ENCODE measurements around the gene SSTR5. TPM values are rescaled to one million over a fixed set of nuclear protein-coding genes. Genes with fewer than 3 reads are reported as not detected.

Gene SSTR5
- total and polyA plus RNA-seq, 2 donors (not counting 1 experiment from before 2014, with no cell fraction given) = not detected

DNA sequence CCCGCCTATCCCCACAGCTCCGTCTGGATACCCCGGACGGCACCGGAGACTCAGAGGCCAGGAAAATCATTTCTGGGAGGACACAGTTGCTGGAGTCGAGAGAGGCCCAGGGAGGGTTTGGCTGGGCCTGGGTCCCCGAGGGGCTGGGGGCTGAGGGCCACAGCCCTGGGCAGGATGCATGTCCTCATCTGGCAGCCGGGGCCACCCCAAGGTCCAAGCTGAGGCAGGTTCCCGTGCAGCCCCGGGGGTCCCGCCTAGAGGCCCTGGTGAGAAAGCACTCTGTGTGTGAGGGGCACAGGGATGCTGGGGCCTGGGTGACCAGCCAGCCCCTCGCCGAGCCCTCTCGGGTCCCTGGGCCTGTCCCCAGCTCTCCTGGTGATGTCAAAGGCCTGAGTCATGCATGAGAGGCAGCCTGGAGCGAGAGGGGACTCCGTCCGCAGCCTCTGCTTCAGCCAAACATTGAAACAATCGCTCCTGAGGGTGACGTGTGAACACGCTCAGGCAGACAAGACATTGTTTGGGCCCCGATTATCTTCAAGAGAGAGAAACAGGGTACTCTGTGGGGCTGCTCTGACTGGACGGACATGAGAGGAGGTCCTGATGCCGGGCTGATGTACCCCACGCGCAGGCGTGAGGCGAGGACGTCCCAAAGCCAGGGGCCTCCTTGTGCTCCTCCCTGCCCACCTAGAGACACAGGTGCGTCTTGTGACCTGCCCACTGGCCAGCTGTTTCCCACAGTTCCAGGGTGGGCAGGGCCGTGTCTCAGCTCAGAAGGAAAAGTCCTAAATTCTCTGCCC, 49.3 kb downstream of the SSTR5 start:
- Histone ChIP-seq H3K36me3 (replicated peaks in 1 of 2; ENCODE audit: control extremely low read depth in 1 of 2, control insufficient read depth in 1 of 2, extremely low read depth in 1 of 2, insufficient read depth in 2 of 2, low read length in 1 of 2) (no peaks in the 10 kb centered on the region), H3K27me3 (replicated peaks in 1 of 4; ENCODE audit: control extremely low read depth in 1 of 4, control insufficient read depth in 3 of 4, insufficient read depth in 4 of 4, low read length in 3 of 4) (peaks cover 0 to 3% (median 0%) of the 10 kb centered on the region in 4 experiments), H3K4me1 (ENCODE audit: control insufficient read depth in 2 of 2, insufficient read depth in 2 of 2, low read length in 2 of 2) (peaks cover 0 to 8% of the 10 kb centered on the region in 2 donors), H3K79me2 (ENCODE audit: control insufficient read depth, insufficient read depth, low read length) (no peaks in the 10 kb centered on the region), H3K9ac (ENCODE audit: low read length) (no peak overlapping the region), H3K27ac (ENCODE audit: low read length in 2 of 2) (no peak overlapping the region), H4K20me1 (ENCODE audit: control insufficient read depth, insufficient read depth, low read length, poor library complexity, severe bottlenecking) (no peaks in the 10 kb centered on the region), H3K4me3 (ENCODE audit: control extremely low read depth in 1 of 5, extremely low read depth in 1 of 5, insufficient read depth in 1 of 5, low read depth in 2 of 5, low read length in 4 of 5) (no peak overlapping the region), H3K4me2 (replicated peaks; ENCODE audit: low read depth, low read length, poor library complexity, severe bottlenecking) (no peak overlapping the region), H2AFZ (ENCODE audit: insufficient read depth, low read depth, low read length, poor library complexity, severe bottlenecking) (no peak overlapping the region), H3K9me3 (ENCODE audit: control extremely low read depth in 1 of 3, control insufficient read depth in 2 of 3, insufficient read depth in 1 of 3, low read length in 2 of 3) (no peaks in the 10 kb centered on the region)
- Mint-ChIP-seq H3K27me3 (no peaks in the 10 kb centered on the region), H3K27ac (no peak overlapping the region), H3K9me3 (ENCODE audit: insufficient read depth) (no peaks in the 10 kb centered on the region), H3K4me3 (no peak overlapping the region), H3K4me1 (peaks cover 5% of the 10 kb centered on the region)
- POLR2A ChIA-PET = no interaction called here
- DNase-seq (no peak), ATAC-seq (ENCODE audit: low read depth) (no peak)
- no peak for TF ChIP-seq CTCF (IDR thresholded peaks at IDR 0.05)
- no peak for TF ChIP-seq EZH2 (IDR thresholded peaks at IDR 0.05; ENCODE audit: borderline replicate concordance, insufficient read depth, low read depth, low read length, poor library complexity, severe bottlenecking)
- intact Hi-C loops (cut with micrococcal nuclease) = no loop called here
- CTCF ChIA-PET = no interaction called here
- 82% methylated on average over 29 of the region's 30 CpGs for WGBS (ENCODE audit: insufficient coverage)

DNA sequence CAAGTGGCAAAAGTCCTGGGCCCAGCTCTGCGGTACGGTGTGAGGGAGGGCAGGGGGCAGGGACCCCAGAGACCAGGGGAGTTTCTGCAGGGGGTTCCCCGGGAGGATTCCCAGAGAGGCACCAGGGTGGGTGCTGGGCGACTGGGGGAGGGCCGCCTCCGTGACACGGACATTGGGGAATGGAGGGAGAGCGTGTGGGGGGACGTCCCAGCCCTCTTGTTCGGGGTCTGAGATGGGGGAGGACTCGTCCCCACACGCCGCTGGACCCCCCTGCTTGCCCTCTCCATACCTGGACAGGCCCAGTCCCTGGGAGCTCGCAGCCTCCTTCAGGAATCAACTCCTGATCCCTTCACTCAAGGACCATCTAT, 49.8 kb downstream of the SSTR5 start:
- no peak overlapping the region for H3K27ac Mint-ChIP-seq
- no peak overlapping the region for H3K9ac ChIP-seq (ENCODE audit: low read length)

More for the DNA sequence above, 49.8 kb downstream of the SSTR5 start:
- Histone ChIP-seq H3K4me1 (ENCODE audit: control insufficient read depth in 2 of 2, insufficient read depth in 2 of 2, low read length in 2 of 2) (peaks cover 0 to 8% of the 10 kb centered on the region in 2 donors), H3K36me3 (replicated peaks in 1 of 2; ENCODE audit: control extremely low read depth in 1 of 2, control insufficient read depth in 1 of 2, extremely low read depth in 1 of 2, insufficient read depth in 2 of 2, low read length in 1 of 2) (no peaks in the 10 kb centered on the region), H3K4me3 (ENCODE audit: control extremely low read depth in 1 of 5, extremely low read depth in 1 of 5, insufficient read depth in 1 of 5, low read depth in 2 of 5, low read length in 4 of 5) (no peak overlapping the region), H3K4me2 (replicated peaks; ENCODE audit: low read depth, low read length, poor library complexity, severe bottlenecking) (no peak overlapping the region), H3K27me3 (replicated peaks in 1 of 4; ENCODE audit: control extremely low read depth in 1 of 4, control insufficient read depth in 3 of 4, insufficient read depth in 4 of 4, low read length in 3 of 4) (no peaks in the 10 kb centered on the region), H2AFZ (ENCODE audit: insufficient read depth, low read depth, low read length, poor library complexity, severe bottlenecking) (no peak overlapping the region), H4K20me1 (ENCODE audit: control insufficient read depth, insufficient read depth, low read length, poor library complexity, severe bottlenecking) (no peaks in the 10 kb centered on the region), H3K27ac (ENCODE audit: low read length in 2 of 2) (no peak overlapping the region), H3K9me3 (ENCODE audit: control extremely low read depth in 1 of 3, control insufficient read depth in 2 of 3, insufficient read depth in 1 of 3, low read length in 2 of 3) (no peaks in the 10 kb centered on the region), H3K79me2 (ENCODE audit: control insufficient read depth, insufficient read depth, low read length) (no peaks in the 10 kb centered on the region)
- POLR2A ChIA-PET = no interaction called here
- DNase-seq = no peak
- no peak for ATAC-seq (ENCODE audit: low read depth)
- no peaks in the 10 kb centered on the region for H3K27me3 Mint-ChIP-seq
- H3K4me1 Mint-ChIP-seq = peaks cover 5% of the 10 kb centered on the region
- H3K9me3 Mint-ChIP-seq (ENCODE audit: insufficient read depth) = no peaks in the 10 kb centered on the region
- no peak overlapping the region for H3K4me3 Mint-ChIP-seq
- CTCF ChIA-PET = no interaction called here
- 75% methylated on average over 9 of the region's 14 CpGs for WGBS (ENCODE audit: insufficient coverage)
- intact Hi-C loops (cut with micrococcal nuclease) = no loop called here
- TF ChIP-seq EZH2 (IDR thresholded peaks at IDR 0.05; ENCODE audit: borderline replicate concordance, insufficient read depth, low read depth, low read length, poor library complexity, severe bottlenecking) (no peak), CTCF (IDR thresholded peaks at IDR 0.05) (no peak)

All from B cell (primary cell).